ENCODE results near the gene CNBP. TPM values are rescaled to one million over a fixed set of nuclear protein-coding genes. Genes with fewer than 3 reads are reported as not detected.

Gene CNBP
- total RNA-seq, result 237 TPM

DNA sequence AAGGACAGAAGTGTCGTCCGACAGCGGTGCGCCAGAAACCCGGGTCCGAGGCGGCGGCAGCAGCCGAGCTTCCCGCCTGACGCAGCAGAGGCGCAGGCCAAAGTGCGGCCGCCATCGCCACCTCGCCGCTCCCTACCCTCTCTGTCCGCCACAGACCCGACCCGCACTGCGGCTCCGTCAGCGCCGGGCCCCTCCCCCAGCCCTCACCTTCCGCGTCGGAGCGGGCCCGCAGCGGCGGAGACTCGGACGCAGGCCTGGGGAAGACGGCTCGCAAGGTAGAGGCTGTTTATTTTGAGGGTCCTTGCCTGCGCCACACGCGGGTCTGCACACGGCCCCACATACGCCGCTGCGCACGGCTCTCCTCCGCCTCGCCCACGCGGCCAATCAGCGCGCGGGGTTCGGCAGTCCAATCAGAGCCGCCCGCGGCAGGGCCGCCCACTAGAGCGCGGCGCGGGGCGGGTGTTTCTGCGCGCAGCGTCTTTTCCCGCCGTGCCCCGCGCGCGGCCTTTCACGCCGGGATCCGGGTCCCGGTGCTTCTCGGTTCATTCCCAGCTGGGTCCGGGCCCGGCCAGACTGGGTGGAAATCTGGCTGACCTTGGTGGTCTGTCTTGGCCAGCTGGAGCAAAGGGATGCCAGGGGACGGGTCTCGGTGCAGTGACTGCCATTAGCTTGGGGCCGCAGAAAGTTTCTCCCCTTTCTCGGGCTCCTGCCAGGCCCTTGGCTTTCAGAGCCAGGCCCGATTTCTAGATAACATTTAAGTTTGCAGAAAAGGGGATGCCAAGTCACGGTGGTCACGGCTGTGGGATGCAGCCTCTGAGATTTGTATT is at the start of gene CNBP:
CNBP (minus strand) TSS at position 328 of the 827 bp plus-strand sequence. CDS start 12,139 bp downstream, outside the sequence.

GRCh38 chr3:129160891-129161859 is 22.5 kb downstream of the CNBP start, which contains the start of gene ISY1:
Gene ISY1, minus strand, starts transcription at chr3:129161063. Its CDS starts 88 bp downstream, at chr3:129160975.

GRCh38 chr3:129121792-129122411 is 61.8 kb downstream of the CNBP start, which contains the start of gene RAB43:
Gene RAB43, minus strand, starts transcription at chr3:129121804. Its CDS starts 315 bp downstream, at chr3:129121489.

Small RNAs within 50 kb of the gene (small RNA-seq; reads per million reads assigned to genes)
- not detected for gene RPS27P12 (ENCODE audit: low replicate concordance)

Other genes starting within 250 kb of the CNBP start
- 0.70 TPM for gene CFAP92, start 189.8 kb downstream of the CNBP start, total RNA-seq
- gene EFCC1, start 182.6 kb downstream of the CNBP start, total RNA-seq, result 5.0 TPM
- 3.8 TPM for gene GP9, start 123.1 kb downstream of the CNBP start, total RNA-seq
- gene RAB43, start 62.1 kb downstream of the CNBP start, total RNA-seq, result 11.8 TPM
- gene ISY1, start 22.8 kb downstream of the CNBP start, total RNA-seq, result 23.4 TPM
- 129 TPM for gene COPG1, start 65.7 kb upstream of the CNBP start, total RNA-seq
- 26.6 TPM for gene HMCES, start 95.0 kb upstream of the CNBP start, total RNA-seq
- 2.3 TPM for gene EFCAB12, start 244.7 kb upstream of the CNBP start, total RNA-seq